GM19372 (cell line): ENCODE measurements around the gene RALGAPA1.
"Not testable (repeated sequence)": the region's sequence is repeated elsewhere in the genome, so short reads cannot be mapped to it uniquely, and the experiment has no call there.

ENCODE experiments used
- ATAC-seq: cut with Tn5 transposase; IDR thresholded peaks from one replicate; pipeline ENCODE4 v1.9.1; 2021; ENCODE audit warnings: mild to moderate bottlenecking, low read depth, moderate library complexity; ENCODE audit not compliant: unreplicated experiment

Gene RALGAPA1

GRCh38 chr14:35822501-35822900 lies 13.4 kb upstream of the RALGAPA1 start:
- ATAC-seq, result no peak

DNA sequence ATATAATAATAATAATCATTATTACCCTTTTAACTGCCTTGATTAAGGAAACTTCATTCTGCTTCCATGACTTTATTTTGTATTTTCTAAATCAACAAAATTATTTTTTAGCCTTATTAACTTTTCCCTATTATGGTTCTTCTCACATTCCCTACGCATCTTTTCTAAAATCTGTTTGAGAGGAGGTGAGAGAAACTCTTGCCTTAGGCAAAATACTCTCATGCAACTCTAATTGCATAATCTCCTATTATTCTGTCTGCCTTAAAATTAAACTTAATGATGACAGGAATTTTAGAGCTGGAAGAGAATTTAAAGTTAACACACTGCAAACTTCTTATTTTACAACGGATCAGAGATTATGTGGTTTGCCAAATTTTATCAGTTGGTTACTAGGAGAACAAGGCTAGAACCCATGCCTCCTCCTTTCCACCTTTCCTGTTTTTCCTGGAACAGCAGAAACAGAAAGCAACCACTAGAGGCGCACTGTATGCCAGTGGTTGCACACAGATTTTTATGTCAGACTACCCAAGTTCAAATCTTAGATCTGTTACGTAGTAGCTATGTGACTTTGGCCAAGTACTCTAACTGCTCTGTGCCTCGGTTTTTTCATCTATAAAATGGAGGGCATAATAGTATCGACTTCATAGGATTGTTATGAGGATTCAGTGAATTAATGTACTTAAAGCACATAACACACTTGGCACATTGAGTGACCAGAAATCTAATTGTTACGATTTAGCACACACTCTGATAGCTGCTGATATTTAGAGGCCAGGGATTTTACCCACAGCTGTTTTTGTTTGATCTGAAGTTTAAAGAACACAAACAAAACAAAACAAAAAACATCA lies 12.7 kb upstream of the RALGAPA1 start:
- ATAC-seq, result no peak

DNA sequence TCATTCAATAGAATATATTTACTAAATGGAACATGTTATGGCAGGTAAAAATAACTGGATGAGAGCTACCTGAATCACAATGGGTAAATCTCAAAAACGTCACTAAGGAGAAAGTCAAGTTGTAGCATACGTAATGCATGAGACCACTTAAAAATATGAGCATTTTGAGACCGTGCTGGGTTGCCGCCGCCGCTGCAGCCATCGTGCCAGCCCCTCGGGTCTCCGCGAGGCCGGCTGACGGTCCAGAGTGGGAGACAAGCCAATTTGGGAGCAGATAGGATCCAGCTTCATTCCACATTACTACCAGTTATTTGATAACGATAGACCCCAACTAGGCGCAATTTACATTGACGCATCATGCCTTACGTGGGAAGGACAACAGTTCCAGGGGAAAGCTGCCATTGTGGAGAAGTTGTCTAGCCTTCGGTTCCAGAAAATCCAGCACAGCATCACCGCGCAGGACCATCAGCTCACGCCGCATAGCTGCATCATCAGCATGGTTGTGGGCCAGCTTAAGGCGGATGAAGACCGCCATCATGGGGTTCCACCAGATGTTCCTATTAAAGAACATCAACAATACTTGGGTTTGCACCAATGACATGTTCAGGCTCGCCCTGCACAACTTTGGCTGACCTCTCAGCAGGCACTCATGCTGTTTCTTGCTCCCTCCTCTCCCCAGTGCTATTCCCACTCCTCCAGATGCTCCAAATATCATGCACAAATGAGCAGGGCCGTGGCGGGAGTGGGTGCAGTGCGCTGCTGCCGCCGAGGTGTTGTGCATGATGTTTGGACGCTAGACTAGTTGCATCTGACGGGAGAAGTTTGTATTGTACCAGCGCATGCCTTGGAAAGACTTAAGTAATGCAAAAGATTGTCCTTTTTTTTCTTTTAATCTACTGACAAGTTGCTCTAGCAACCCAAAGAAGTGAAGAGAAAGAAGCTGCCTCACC lies 10.8 kb upstream of the RALGAPA1 start:
- no peak for ATAC-seq

DNA sequence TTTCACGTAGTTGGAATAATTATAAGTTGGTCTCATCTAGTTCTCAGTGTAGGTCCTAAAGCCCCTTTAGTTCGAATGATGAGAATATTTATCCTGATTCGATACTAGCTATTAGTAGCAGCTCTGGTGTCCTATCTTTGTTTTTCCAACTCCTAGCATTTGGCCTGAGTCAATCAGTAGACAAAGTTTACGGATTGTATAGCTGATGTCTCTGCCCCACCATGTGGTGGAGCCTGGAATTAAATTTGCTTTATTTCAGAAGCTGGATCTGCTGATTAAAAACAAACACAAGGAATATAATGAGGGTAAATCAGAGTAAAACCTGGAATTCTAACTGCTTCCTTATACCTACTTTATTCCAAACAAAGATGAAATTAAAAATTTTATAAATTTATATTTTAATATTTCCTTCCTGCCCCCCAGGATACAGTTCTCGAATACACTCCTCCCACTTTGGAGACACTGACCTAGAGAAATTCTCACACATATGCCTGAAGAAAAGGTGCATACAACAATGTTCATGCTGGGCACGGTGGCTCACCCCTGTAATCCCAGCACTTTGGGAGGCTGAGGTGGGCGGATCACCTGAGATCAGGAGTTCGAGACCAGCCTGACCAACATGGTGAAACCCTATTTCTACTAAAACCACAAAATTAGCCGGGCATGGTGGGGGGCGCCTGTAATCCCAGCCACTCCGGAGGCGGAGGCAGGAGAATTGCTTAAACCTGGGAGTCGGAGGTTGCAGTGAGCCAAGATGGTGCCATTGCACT lies 9.4 kb upstream of the RALGAPA1 start:
- ATAC-seq, result no peak

GRCh38 chr14:35814371-35815005 lies 5.4 kb upstream of the RALGAPA1 start:
- ATAC-seq, result peak; percentile 68

DNA sequence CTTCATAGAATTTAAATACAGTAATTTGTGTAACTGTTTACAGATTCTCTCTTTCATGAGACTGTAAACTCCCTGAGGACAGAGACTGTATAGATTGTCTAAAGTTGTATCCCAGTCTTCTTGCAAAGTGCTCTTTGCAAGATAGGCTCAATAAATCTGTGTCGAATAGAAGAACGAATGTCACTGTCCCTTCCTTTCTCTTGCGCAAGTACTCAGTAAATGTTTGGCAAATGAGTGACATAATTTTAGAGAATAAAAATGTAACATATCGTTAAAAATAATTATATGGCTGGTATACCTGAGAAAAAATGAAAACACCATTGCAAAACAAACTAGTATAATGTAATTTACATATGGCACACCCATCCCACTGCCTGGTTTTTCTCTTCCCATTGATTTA lies 1.9 kb upstream of the RALGAPA1 start:
- ATAC-seq, result no peak

- no peak for ATAC-seq
These were observed 502 bp upstream of the RALGAPA1 start for GRCh38 chr14:35809597-35809996.

DNA sequence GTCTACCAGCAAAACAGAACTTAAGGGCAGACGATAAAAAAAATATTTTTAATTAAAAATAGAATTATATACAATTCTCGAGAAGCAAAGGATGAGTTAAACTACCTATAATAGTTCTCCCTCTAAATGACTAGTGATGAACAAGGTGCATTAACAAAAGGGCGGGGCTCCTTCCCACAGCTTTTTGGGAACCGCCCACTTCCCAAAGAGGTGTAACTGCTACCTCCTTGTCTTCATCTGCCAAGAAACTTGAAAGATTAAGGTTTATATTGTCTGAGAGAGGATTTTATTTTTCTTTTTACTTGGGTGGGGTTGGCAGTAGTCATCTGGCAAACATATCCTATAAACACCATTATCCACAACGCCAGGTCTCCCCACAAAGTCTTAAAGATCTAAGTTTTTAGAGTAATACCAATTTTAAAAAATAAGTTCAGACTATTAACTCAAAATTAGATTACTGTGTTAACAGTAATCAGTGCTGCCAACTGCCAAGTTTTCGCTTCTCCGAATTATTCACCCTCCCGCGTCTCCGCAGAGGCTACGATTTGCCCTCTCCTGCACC lies 938 bp downstream of the RALGAPA1 start:
- no peak for ATAC-seq

- ATAC-seq, result no peak
These were observed 1.7 kb downstream of the RALGAPA1 start for GRCh38 chr14:35807131-35807961.

DNA sequence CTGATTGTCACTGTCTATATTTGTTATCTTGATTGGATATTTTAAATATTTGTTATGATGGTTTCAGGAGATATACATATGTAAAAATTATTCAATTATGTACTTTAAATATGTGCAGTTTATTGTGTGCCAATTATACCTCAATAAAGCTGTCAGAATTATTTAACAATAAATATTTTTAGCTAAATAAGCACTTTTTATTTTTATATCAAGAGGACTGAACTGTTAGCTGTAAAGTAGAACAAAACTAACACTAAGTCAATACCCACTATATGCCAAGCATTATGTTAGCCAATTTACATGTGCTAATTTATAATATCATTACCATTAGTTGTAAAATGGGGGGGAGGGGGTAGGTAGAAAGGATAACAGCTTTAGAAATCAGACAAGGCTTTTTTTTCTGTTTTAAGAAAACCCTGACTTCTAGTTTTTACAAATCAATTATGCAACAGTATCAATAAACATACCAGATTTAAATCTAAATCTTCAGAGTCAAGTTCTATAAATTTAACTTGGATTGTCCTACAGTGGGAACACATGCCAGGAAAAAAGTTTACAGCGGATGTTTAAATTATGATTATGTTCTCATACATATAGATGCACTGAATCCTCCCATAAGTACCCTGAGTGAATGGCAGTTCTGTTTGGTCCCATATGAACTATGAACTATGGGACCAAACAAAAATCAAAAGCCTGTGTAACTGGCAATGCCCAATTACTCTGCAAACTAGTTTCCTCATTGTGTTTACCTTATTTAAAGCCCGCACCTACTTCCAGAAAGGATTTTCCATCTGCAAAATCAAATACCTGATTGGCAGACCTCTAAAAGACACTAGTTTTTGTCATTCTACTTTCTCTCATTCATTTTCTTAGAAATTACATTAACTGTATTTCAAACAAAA lies 2.8 kb downstream of the RALGAPA1 start:
- no peak for ATAC-seq

DNA sequence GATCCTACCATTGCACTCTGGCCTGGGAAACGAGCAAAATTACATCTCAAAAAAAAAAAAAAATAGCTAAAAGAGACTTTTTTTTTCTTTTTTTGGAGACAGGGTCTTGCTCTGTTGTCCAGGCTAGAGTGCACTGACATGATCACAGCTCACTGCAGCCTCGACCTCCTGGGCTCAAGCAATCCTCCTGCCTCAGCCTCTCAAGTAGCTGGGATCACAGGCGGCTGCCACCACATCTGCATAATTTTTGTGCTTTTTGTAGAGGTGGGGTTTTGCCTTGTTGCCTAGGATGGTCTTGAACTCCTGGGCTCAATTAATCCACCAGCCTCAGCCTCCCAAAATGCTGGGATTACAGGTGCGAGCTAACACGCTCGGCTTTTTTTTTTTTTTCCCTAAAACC lies 11.3 kb downstream of the RALGAPA1 start:
- ATAC-seq, result no peak

- no peak for ATAC-seq
These were observed 19.4 kb downstream of the RALGAPA1 start for GRCh38 chr14:35789651-35790050.

- ATAC-seq, result no peak
These were observed 22.2 kb downstream of the RALGAPA1 start for GRCh38 chr14:35786856-35787255.

- ATAC-seq, result no peak
These were observed 25.4 kb downstream of the RALGAPA1 start for GRCh38 chr14:35783699-35784098.

DNA sequence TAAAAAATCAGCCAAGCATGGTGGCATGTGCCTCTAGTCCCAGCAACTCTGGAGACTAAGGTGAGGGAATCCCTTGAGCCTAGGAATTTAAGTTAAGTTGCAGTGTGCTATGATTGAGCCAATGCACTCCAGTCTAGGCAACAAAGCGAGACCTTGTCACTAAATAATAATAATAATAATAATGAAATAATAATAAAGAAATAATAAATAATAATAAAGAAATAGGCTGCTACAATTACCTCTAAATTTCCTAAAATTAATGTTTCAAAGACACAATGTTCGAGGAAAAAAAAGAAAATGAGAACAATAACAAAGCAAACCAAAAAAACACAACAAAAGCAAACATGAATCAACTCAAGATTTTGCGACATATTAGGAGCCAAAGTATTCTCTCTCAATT lies 29.7 kb downstream of the RALGAPA1 start:
- no peak for ATAC-seq

GRCh38 chr14:35777550-35777949 lies 31.5 kb downstream of the RALGAPA1 start:
- ATAC-seq, result not testable (repeated sequence)

DNA sequence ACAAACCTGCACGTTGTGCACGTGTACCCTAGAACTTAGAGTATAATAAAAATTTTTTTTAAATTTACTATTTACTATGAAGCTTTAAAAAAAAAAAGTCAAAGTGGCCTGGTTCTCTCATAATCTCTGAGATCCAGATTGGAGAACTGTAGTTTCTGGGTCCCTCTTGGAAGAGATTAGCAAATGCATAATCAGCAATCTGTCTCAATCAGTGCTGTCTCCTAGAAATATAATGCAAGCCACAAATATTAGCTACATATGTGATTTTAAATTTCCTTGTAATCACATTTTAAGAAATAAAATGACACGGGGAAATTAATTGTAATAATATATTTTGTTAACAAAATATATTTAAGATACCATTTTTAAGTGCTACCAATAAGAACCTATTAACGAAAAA lies 32.3 kb downstream of the RALGAPA1 start:
- no peak for ATAC-seq

DNA sequence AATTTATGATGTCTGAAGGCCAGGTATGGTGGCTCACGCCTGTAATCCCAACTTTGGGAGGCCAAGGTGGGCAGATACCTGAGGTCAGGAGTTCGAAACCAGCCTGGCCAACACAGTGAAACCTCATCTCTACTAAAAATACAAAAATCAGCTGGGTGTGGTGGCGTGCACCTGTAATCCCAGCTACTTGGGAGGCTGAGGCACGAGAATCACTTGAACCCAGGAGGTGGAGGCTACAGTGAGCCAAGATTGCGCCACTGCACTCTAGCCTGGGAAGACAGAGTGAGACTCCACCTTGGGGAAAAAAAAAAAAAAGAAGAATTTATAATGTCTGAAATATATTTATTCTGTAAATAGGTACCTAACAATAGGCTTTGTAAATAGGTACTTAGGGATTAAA lies 33.0 kb downstream of the RALGAPA1 start:
- ATAC-seq, result not testable (repeated sequence)
